ENCODE results near the gene MT1F.

Gene MT1F

GRCh38 chr16:56625943-56626654 lies 31.7 kb upstream of the MT1F start:
- DNase-seq (ENCODE audit: low spot score): no peak

DNA sequence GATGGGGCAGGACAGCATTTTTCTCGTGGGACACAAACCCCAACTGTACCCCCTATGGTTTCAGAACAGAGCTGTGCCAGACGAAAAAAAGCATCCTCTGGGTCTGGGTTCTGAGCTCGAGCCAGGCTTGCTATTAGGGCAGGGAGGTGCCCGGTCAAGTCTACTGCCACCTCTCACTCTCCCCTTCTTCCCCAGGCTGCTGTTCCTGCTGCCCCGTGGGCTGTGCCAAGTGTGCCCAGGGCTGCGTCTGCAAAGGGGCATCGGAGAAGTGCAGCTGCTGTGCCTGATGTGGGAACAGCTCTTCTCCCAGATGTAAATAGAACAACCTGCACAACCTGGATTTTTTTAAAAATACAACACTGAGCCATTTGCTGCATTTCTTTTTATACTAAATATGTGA lies 31.1 kb upstream of the MT1F start:
- no peak for DNase-seq (ENCODE audit: low spot score)

- no peak for DNase-seq (ENCODE audit: low spot score)
These were observed 29.0 kb upstream of the MT1F start for GRCh38 chr16:56628486-56629350.

DNA sequence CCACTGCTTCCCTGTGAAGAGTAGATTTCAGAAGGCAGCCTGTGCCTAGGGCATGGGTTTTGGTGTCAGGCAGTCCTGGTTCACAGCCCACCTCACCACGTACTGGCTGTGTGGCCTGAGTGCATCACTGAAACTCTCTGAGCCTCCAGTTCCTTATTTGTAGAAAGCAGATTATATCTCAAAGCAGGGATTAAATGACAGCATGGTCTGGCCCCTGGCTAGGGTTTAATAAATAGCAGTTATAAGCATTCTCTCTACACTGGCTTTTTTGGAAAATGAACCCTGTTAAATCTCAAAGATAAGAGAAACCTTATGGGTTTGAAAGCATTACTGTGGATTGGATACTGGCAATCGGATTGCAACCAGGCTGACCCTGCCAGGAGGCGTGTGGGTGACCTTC lies 28.2 kb upstream of the MT1F start:
- DNase-seq (ENCODE audit: low spot score): no peak

DNA sequence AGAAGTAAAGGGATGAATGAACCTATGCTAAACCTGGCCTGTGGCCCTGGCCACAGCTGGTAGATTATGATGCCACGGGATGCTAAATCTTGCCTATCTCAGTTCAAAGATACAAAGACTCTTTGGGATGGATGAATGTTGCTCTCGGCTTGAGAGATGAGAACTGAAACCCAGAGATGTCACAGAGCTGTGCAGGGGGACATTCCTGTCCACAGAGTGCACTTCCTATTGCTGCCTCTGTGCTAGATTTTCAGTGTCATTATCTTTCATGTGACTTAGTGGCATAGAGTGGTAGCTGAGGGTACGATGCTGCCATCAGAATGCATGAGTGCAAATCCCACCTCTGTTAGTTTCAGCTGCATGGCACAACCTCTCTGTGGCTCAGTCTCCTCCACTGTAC lies 27.6 kb upstream of the MT1F start:
- no peak for DNase-seq (ENCODE audit: low spot score)

GRCh38 chr16:56631197-56631596 lies 26.6 kb upstream of the MT1F start:
- DNase-seq (ENCODE audit: low spot score): no peak

- DNase-seq (ENCODE audit: low spot score): no peak
These were observed 26.0 kb upstream of the MT1F start for GRCh38 chr16:56631832-56632155.

DNA sequence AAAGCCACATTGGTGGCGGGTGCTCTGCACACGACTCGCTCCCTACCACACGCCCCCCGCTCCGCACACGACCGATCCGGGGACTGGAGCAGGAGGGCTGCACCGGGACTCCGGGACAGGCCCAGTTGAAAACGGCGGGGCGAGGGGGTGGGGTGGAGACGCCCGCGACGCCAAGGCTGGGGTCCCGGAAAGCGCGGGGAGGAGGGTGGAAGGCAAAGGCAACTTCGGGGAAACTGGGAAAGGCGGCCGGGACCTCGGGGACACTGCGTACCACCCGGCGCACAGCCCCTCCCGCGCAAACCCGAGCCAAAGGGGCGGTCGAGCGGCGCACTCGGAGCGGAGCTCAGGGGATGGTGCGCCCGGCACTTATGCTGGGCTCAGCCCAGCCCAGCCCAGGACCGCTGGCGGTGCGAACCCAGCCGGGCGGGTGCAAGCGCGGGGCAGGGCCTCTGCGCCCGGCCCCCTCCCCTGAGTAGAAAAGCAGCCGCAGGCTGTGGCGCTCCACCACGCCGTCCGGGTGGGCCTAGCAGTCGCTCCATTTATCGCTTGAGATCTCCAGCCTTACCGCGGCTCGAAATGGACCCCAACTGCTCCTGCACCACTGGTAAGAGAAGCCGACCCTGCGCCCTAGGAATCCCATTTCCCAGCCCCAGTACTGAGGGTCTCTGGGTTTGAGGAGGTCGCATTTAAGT lies 25.5 kb upstream of the MT1F start, which contains the start of gene MT1M:
TSS of gene MT1M (plus strand) at position 504 of the 692 bp plus-strand sequence. CDS start at position 577, 73 bp downstream.
- no peak for DNase-seq (ENCODE audit: low spot score)

DNA sequence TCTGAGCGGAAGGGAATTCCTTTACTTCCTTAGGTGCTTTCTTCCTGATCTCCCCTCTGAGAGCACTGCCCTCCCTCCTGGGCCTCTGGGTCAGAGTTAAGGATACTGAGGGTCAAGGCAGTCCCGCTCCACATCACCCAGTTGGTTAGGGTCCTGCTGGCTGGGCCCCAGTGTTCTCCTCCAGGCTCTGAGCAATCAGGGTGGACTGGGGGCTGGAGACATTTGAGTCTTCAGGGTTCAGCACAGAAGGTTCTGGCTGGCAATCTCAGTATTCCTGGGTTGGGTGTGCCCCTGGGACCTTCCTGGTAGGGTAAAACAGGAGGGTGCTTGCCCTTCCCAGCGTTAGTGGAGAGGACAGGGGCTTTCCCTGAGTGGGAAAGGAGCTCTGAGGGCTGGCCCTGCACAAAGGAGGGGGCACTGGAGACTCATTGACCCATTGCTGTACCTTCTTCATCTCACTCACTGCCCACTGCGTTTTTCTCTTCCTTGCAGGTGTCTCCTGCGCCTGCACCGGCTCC lies 24.9 kb upstream of the MT1F start:
- no peak for DNase-seq (ENCODE audit: low spot score)

GRCh38 chr16:56633535-56633934 lies 24.2 kb upstream of the MT1F start:
- no peak for DNase-seq (ENCODE audit: low spot score)

DNA sequence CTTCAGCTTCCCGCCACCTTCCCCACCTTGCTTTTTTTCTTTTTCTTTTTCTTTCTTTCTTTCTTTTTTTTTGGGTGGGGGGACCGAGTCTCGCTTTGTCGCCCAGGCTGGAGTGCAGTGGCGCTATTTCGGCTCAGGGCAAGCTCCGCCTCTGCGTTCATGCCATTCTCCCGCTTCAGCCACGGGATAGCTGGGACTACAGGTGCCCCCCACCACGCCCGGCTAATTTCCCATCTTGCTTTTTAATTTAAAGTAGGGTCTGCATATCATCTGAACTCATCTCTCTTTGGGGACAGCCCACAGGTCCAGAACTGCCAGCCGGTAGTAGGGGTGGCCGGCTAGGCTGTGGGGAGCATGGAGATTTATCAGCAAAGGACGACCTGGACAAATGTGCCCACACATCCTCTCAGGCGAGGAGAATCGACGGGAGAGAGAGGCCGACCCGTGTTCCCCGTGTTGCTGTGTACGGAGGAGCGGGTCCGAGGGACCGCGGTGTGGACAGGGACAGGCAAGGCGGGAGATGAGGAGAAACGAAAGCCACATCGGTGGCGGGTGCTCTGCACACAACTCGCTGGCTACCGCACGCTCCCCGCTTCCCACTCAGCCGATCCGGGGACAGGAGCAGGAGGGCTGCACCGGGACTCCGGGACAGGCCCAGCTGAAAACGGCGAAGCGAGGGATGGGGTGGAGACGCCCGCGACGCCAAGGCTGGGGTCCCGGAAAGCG lies 22.9 kb upstream of the MT1F start:
- no peak for DNase-seq (ENCODE audit: low spot score)

- no peak for DNase-seq (ENCODE audit: low spot score)
These were observed 22.3 kb upstream of the MT1F start for GRCh38 chr16:56635441-56635967.

GRCh38 chr16:56636616-56637413 lies 20.9 kb upstream of the MT1F start:
- DNase-seq (ENCODE audit: low spot score): no peak

GRCh38 chr16:56637814-56638750 lies 19.7 kb upstream of the MT1F start, which contains the start of gene MT1A:
MT1A (plus strand) TSS chr16:56638666; CDS start chr16:56638739, 73 bp downstream.
- peak; percentile 52 for DNase-seq (ENCODE audit: low spot score)

DNA sequence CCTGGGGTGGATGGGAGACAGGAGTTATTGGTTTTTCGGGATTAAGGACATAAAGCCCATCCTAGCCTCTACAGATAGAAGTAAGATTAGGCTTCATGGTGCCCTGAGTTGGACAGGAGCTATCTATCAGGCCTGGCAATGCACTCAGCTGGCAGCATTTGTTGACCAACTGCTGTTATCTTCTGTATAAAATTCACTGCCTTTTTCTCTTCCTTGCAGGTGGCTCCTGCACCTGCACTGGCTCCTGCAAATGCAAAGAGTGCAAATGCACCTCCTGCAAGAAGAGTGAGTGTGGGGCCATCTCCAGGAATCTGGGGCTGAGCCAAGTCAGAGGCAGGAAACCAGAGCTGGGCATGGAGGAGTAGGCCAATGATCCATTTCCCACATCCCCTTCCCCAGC lies 18.7 kb upstream of the MT1F start:
- DNase-seq (ENCODE audit: low spot score): no peak

GRCh38 chr16:56640076-56640475 lies 17.7 kb upstream of the MT1F start:
- DNase-seq (ENCODE audit: low spot score): no peak

GRCh38 chr16:56641166-56641565 lies 16.6 kb upstream of the MT1F start:
- no peak for DNase-seq (ENCODE audit: low spot score)

DNA sequence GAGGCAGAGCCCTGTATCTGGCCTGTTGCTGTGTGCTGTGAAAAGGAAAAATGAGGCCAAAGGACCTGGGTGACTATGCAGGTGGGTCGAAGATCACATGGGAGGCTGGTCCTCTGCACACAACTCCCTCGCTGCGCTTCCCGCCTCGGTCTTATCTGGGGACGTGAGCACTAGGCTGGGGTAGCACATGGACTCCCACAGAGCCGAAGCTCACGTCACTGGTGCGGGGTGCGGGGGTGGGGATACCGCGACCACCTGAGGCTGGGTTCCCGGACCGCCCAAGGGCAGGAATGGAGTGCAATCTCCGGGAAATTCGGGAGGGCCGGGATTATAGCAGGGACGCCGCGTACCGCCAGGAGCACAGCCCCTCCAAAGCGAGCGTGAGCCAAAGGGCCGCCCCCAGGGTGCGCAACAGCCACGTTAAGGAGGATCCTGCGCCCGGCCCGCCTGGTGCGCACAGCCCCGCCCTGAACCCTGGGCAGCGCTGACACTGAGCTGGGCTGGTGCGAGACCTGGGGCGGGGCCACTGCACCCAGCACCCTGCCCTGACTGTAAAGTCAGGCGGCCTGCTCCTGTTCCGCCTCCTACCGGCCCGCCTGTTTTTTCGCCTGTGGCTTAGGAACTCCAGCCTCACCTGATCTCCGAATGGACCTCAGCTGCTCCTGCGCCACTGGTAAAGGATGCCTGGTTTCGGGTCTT lies 14.5 kb upstream of the MT1F start:
- peak; percentile 77 for DNase-seq (ENCODE audit: low spot score)

- no peak for DNase-seq (ENCODE audit: low spot score)
These were observed 13.9 kb upstream of the MT1F start for GRCh38 chr16:56643833-56644232.

Measured in HuH-7.5 (cell line).